Endothelial cell (in vitro differentiated cells): ENCODE measurements around the gene IL1B. TPM values are rescaled to one million over a fixed set of nuclear protein-coding genes. Genes with fewer than 3 reads are reported as not detected.

Source experiments
- DNase-seq: peaks from one replicate; pipeline ENCODE4 v3.0.0; 2021; ENCODE audit warnings: low spot score
- H3K27ac Mint-ChIP-seq: one replicate; pipeline ENCODE4 v1.8.0; 2021; ENCODE audit warnings: mixed read lengths, inconsistent platforms; ENCODE audit not compliant: unreplicated experiment
- H3K27me3 Mint-ChIP-seq: one replicate; pipeline ENCODE4 v1.8.0; 2021; ENCODE audit warnings: mild to moderate bottlenecking, moderate library complexity, mixed read lengths, inconsistent platforms; ENCODE audit not compliant: unreplicated experiment
- H3K36me3 Mint-ChIP-seq: one replicate; pipeline ENCODE4 v1.8.0; 2021; ENCODE audit warnings: mild to moderate bottlenecking, low read depth, mixed read lengths, inconsistent platforms; ENCODE audit not compliant: unreplicated experiment
- H3K4me1 Mint-ChIP-seq: one replicate; pipeline ENCODE4 v1.8.0; 2021; ENCODE audit warnings: mild to moderate bottlenecking, mixed read lengths, inconsistent platforms; ENCODE audit not compliant: unreplicated experiment
- H3K4me3 Mint-ChIP-seq: one replicate; pipeline ENCODE4 v1.8.0; 2021; ENCODE audit warnings: mild to moderate bottlenecking, mixed read lengths, inconsistent platforms; ENCODE audit not compliant: unreplicated experiment
- H3K9me3 Mint-ChIP-seq: one replicate; pipeline ENCODE4 v1.8.0; 2021; ENCODE audit warnings: mixed read lengths, inconsistent platforms; ENCODE audit not compliant: unreplicated experiment
- CTCF ChIP-seq: fragments of 200-600 bp; sonication (generic); IDR thresholded peaks from one replicate; pipeline ENCODE4 v1.5.0; 2021; ENCODE audit warnings: antibody characterized with exemption; ENCODE audit not compliant: unreplicated experiment
- total RNA-seq: library from RNA; stranded (reverse); fragmentation: NEBNext Ultra II Directional; extraction: Animal tissue kit (Norgen Biotek cat#: 25700); gene quantifications from one replicate; pipeline ENCODE4 v1.2.1, GENCODE V29; 2021; ENCODE audit not compliant: unreplicated experiment

Gene IL1B
- total RNA-seq, 1 donor from 2014 or later: not detected

GRCh38 chr2:112818094-112818902, 18.3 kb downstream of the IL1B start:
- DNase-seq: no peak
- H3K27ac Mint-ChIP-seq: no peak overlapping the region
- TF ChIP-seq CTCF: no peak

GRCh38 chr2:112817082-112817689, 19.4 kb downstream of the IL1B start:
- no peak for TF ChIP-seq CTCF
- no peak for DNase-seq
- Mint-ChIP-seq H3K27me3 (no peaks in the 10 kb centered on the region), H3K9me3 (no peaks in the 10 kb centered on the region), H3K4me3 (no peak overlapping the region), H3K4me1 (peaks cover 24% of the 10 kb centered on the region), H3K36me3 (no peaks in the 10 kb centered on the region), H3K27ac (no peak overlapping the region)

More at GRCh38 chr2:112818094-112818902, 18.3 kb downstream of the IL1B start:
- peaks cover 3% of the 10 kb centered on the region for H3K36me3 Mint-ChIP-seq
- no peaks in the 10 kb centered on the region for H3K9me3 Mint-ChIP-seq
- no peak overlapping the region for H3K4me3 Mint-ChIP-seq
- H3K4me1 Mint-ChIP-seq: peaks cover 13% of the 10 kb centered on the region
- no peaks in the 10 kb centered on the region for H3K27me3 Mint-ChIP-seq

GRCh38 chr2:112814278-112814677, 22.3 kb downstream of the IL1B start:
- H3K27me3 Mint-ChIP-seq: peaks cover 3% of the 10 kb centered on the region
- no peak overlapping the region for H3K27ac Mint-ChIP-seq
- no peak overlapping the region for H3K4me3 Mint-ChIP-seq
- H3K9me3 Mint-ChIP-seq: no peaks in the 10 kb centered on the region
- DNase-seq: no peak
- H3K36me3 Mint-ChIP-seq: no peaks in the 10 kb centered on the region
- H3K4me1 Mint-ChIP-seq: peaks cover 43% of the 10 kb centered on the region
- TF ChIP-seq CTCF: no peak

GRCh38 chr2:112813280-112813966, 23.2 kb downstream of the IL1B start:
- H3K27me3 Mint-ChIP-seq: peaks cover 8% of the 10 kb centered on the region
- H3K9me3 Mint-ChIP-seq: no peaks in the 10 kb centered on the region
- TF ChIP-seq CTCF: no peak
- no peaks in the 10 kb centered on the region for H3K36me3 Mint-ChIP-seq
- DNase-seq: no peak
- H3K27ac Mint-ChIP-seq: peak overlapping the region; percentile 95
- H3K4me3 Mint-ChIP-seq: no peak overlapping the region
- H3K4me1 Mint-ChIP-seq: peaks cover 43% of the 10 kb centered on the region
